ENCODE data around the gene CIDEB. TPM values are rescaled to one million over a fixed set of nuclear protein-coding genes. Genes with fewer than 3 reads are reported as not detected.

Gene CIDEB
- total RNA-seq, 4 donors from 2014 or later: 4.6 to 13.0 (median 9.5) TPM

GRCh38 chr14:24267516-24267915 is 40.3 kb downstream of the CIDEB start:
- Histone ChIP-seq H3K27me3 (no peaks in the 10 kb centered on the region), H3K4me1 (peaks cover 8 to 11% of the 10 kb centered on the region in 2 donors), H3K27ac (no peak overlapping the region), H3K36me3 (peaks cover 13 to 17% of the 10 kb centered on the region in 2 donors), H3K4me3 (replicated peaks in 1 of 3) (no peak overlapping the region), H3K9me3 (no peaks in the 10 kb centered on the region)
- DNase-seq: no peak
- intact Hi-C loops (cut with DNase I): no loop called here
- no peak for TF ChIP-seq POLR2A (IDR thresholded peaks at IDR 0.05)
- TF ChIP-seq CTCF (IDR thresholded peaks at IDR 0.05): no peak
- 96 to 97% methylated on average over 6 to 9 of the region's 9 CpGs for WGBS, 2 donors

- Histone ChIP-seq H3K36me3 (peaks cover 13 to 17% of the 10 kb centered on the region in 2 donors), H3K27ac (no peak overlapping the region), H3K9me3 (no peaks in the 10 kb centered on the region), H3K27me3 (no peaks in the 10 kb centered on the region), H3K4me3 (replicated peaks in 1 of 3) (no peak overlapping the region), H3K4me1 (peaks cover 4 to 5% of the 10 kb centered on the region in 2 donors)
- WGBS, 2 donors: 90 to 91% methylated on average over 18 of the region's 18 CpGs
- TF ChIP-seq POLR2A (IDR thresholded peaks at IDR 0.05): no peak
- no peak for TF ChIP-seq CTCF (IDR thresholded peaks at IDR 0.05)
- intact Hi-C loops (cut with DNase I): no loop called here
- DNase-seq: no peak
These were observed 41.2 kb downstream of the CIDEB start for GRCh38 chr14:24266344-24267244.

- Histone ChIP-seq H3K9me3 (no peaks in the 10 kb centered on the region), H3K27ac (no peak overlapping the region), H3K4me1 (peaks cover 7 to 9% of the 10 kb centered on the region in 2 donors), H3K36me3 (peaks cover 13 to 17% of the 10 kb centered on the region in 2 donors), H3K27me3 (no peaks in the 10 kb centered on the region), H3K4me3 (replicated peaks in 1 of 3) (no peak overlapping the region)
- no peak for DNase-seq
- no peak for TF ChIP-seq CTCF (IDR thresholded peaks at IDR 0.05)
- TF ChIP-seq POLR2A (IDR thresholded peaks at IDR 0.05): no peak
- WGBS, 2 donors: 78 to 89% methylated on average over 6 of the region's 6 CpGs
- intact Hi-C loops (cut with DNase I): no loop called here
These were observed 43.5 kb downstream of the CIDEB start for GRCh38 chr14:24264298-24264697.

- Histone ChIP-seq H3K27ac (no peak overlapping the region), H3K9me3 (no peaks in the 10 kb centered on the region), H3K4me1 (peaks cover 12 to 14% of the 10 kb centered on the region in 2 donors), H3K4me3 (replicated peaks in 1 of 3) (no peak overlapping the region), H3K36me3 (peaks cover 13 to 17% of the 10 kb centered on the region in 2 donors), H3K27me3 (no peaks in the 10 kb centered on the region)
- intact Hi-C loops (cut with DNase I): no loop called here
- no peak for TF ChIP-seq CTCF (IDR thresholded peaks at IDR 0.05)
- TF ChIP-seq POLR2A (IDR thresholded peaks at IDR 0.05): no peak
- WGBS, 2 donors: 77 to 79% methylated on average over 6 of the region's 6 CpGs
- DNase-seq: no peak
These were observed 43.9 kb downstream of the CIDEB start for GRCh38 chr14:24263848-24264247.

Data from thyroid gland (tissue), 4 donors.